SK-N-SH (cell line): ENCODE data around the gene POU6F1. TPM values are rescaled to one million over a fixed set of nuclear protein-coding genes. Genes with fewer than 3 reads are reported as not detected.

Source experiments
- CTCF ChIA-PET: fragments of 300-600, 350-600 bp; formaldehyde crosslinking; extraction: SDS; loops from one replicate; lab custom pipeline; 2021; lab: Yijun Ruan, JAX
- POLR2A ChIA-PET: fragments of 350-600 bp; sonication (Branson Sonifier 250); formaldehyde crosslinking; extraction: SDS; loops from one replicate; lab custom pipeline; 2020; ENCODE audit warnings: antibody characterized with exemption, inconsistent platforms; lab: Yijun Ruan, JAX
- DNase-seq: peaks from one replicate; pipeline ENCODE4 v3.0.0; 2012
- H2AFZ ChIP-seq: fragments of 200-600 bp; sonication (generic); 2 replicates; pipeline ENCODE4 v1.8.1; 2016; ENCODE audit warnings: antibody characterized with exemption, mild to moderate bottlenecking, low read depth
- H3F3A ChIP-seq: fragments of 200-600 bp; sonication (generic); replicated peaks from 2 replicates; pipeline ENCODE3; 2016; ENCODE audit warnings: antibody characterized with exemption, mild to moderate bottlenecking; ENCODE audit not compliant: insufficient read depth
- H3K27ac ChIP-seq, 2 experiments: fragments of 200-500 bp in 1 of 2; fragments of 200-600 bp in 1 of 2; sonication (Bioruptor generic) in 1 of 2; sonication (generic), shearing (Covaris generic) in 1 of 2; 2 replicates each; pipeline versions ENCODE4 v1.5.1 to v1.6.1; 2014 to 2016; ENCODE audit warnings: low read depth in 2 of 2, inconsistent platforms in 1 of 2, low read length in 1 of 2, mild to moderate bottlenecking in 1 of 2, mixed read lengths in 1 of 2
- H3K27me3 ChIP-seq: fragments of 200-600 bp; sonication (generic), shearing (Covaris generic); 2 replicates; pipeline ENCODE4 v1.6.1; 2016; ENCODE audit warnings: mixed run types; ENCODE audit not compliant: insufficient read depth
- H3K36me3 ChIP-seq, 2 experiments: fragments of 200-500 bp in 1 of 2; fragments of 200-600 bp in 1 of 2; sonication (Bioruptor generic) in 1 of 2; sonication (generic) in 1 of 2; replicated peaks in 1 of 2; 2 replicates each; pipeline versions ENCODE3 to v1.5.1; 2014 to 2016; ENCODE audit warnings: low read length in 1 of 2, mild to moderate bottlenecking in 1 of 2; ENCODE audit not compliant: insufficient read depth in 2 of 2, control insufficient read depth in 1 of 2
- H3K4me1 ChIP-seq, 2 experiments: fragments of 200-500 bp in 1 of 2; fragments of 200-600 bp in 1 of 2; sonication (Bioruptor generic) in 1 of 2; sonication (generic), shearing (Covaris generic) in 1 of 2; 2 replicates each; pipeline versions ENCODE4 v1.5.1 to v1.6.1; 2014 to 2016; ENCODE audit warnings: low read depth in 1 of 2, low read length in 1 of 2, mixed run types in 1 of 2; ENCODE audit not compliant: insufficient read depth in 2 of 2, control insufficient read depth in 1 of 2
- H3K4me2 ChIP-seq: fragments of 200-600 bp; sonication (generic), shearing (Covaris generic); 2 replicates; pipeline ENCODE4 v1.6.1; 2017; ENCODE audit warnings: mixed run types
- H3K4me3 ChIP-seq, 2 experiments: fragments of 200-500 bp in 1 of 2; fragments of 200-600 bp in 1 of 2; sonication (Bioruptor generic) in 1 of 2; sonication (generic), shearing (Covaris generic) in 1 of 2; 2 replicates each; pipeline versions ENCODE4 v1.5.1 to v1.8.1; 2014 to 2016; ENCODE audit warnings: low read depth in 2 of 2, inconsistent platforms in 1 of 2, low read length in 1 of 2, mild to moderate bottlenecking in 1 of 2, mixed read lengths in 1 of 2, moderate library complexity in 1 of 2
- H3K79me2 ChIP-seq: fragments of 200-600 bp; sonication (generic); 2 replicates; pipeline ENCODE4 v1.8.1; 2017; ENCODE audit warnings: mild to moderate bottlenecking; ENCODE audit not compliant: insufficient read depth
- H3K9ac ChIP-seq: fragments of 200-600 bp; sonication (generic); 2 replicates; pipeline ENCODE4 v1.6.1; 2017; ENCODE audit warnings: mixed run types
- H3K9me2 ChIP-seq: fragments of 200-600 bp; sonication (generic); 2 replicates; pipeline ENCODE4 v1.6.1; 2017; ENCODE audit warnings: mixed run types
- H3K9me3 ChIP-seq: fragments of 200-600 bp; sonication (generic); 2 replicates; pipeline ENCODE4 v1.6.1; 2017; ENCODE audit warnings: mixed run types, mild to moderate bottlenecking, moderate library complexity
- H4K20me1 ChIP-seq: fragments of 200-600 bp; sonication (generic); 2 replicates; pipeline ENCODE4 v1.6.1; 2017; ENCODE audit warnings: mild to moderate bottlenecking, mixed run types; ENCODE audit not compliant: insufficient read depth
- CHD2 ChIP-seq: fragments of 150-350 bp; IDR thresholded peaks from 2 replicates; pipeline ENCODE4 v1.6.1; 2018; ENCODE audit warnings: low read length; ENCODE audit not compliant: partially characterized antibody
- CTCF ChIP-seq: fragments of 200-600 bp; sonication (generic); IDR thresholded peaks from 2 replicates; pipeline ENCODE4 v1.6.1; 2017; ENCODE audit warnings: antibody characterized with exemption, mild to moderate bottlenecking, moderate library complexity
- EP300 ChIP-seq, 2 experiments: IDR thresholded peaks; 2 replicates each; pipeline versions ENCODE4 v1.4.0 to v1.6.1; 2012; ENCODE audit warnings: borderline replicate concordance in 1 of 2, low read depth in 1 of 2, low read length in 1 of 2
- FOSL2 ChIP-seq: IDR thresholded peaks from 2 replicates; pipeline ENCODE4 v1.4.0; 2012; ENCODE audit warnings: low read depth, mild to moderate bottlenecking, moderate library complexity, borderline replicate concordance
- FOXJ3 ChIP-seq: sonication (generic); formaldehyde crosslinking; IDR thresholded peaks from 2 replicates; pipeline ENCODE4 v1.5.1; 2020; ENCODE audit warnings: mild to moderate bottlenecking, missing genetic modification reagents
- GABPA ChIP-seq: IDR thresholded peaks from 2 replicates; pipeline ENCODE4 v1.4.0; 2012; ENCODE audit warnings: low read depth, mild to moderate bottlenecking
- GATA2 ChIP-seq: sonication (generic); formaldehyde crosslinking; IDR thresholded peaks from 2 replicates; pipeline ENCODE4 v1.5.0; 2020; ENCODE audit warnings: mild to moderate bottlenecking, missing genetic modification reagents
- IRF3 ChIP-seq: fragments of 150-350 bp; IDR thresholded peaks from 2 replicates; pipeline ENCODE4 v1.6.1; 2016; ENCODE audit warnings: mild to moderate bottlenecking, low read depth, low read length
- JUND ChIP-seq: IDR thresholded peaks from 2 replicates; pipeline ENCODE4 v1.4.0; 2012
- NRF1 ChIP-seq: IDR thresholded peaks from 2 replicates; pipeline ENCODE4 v1.6.1; 2012; ENCODE audit warnings: low read depth, mild to moderate bottlenecking, low read length
- RAD21 ChIP-seq: IDR thresholded peaks from 2 replicates; pipeline ENCODE4 v1.6.1; 2012; ENCODE audit warnings: mild to moderate bottlenecking, low read length
- RCOR1 ChIP-seq: fragments of 150-350 bp; IDR thresholded peaks from 2 replicates; pipeline ENCODE4 v1.6.1; 2017; ENCODE audit warnings: antibody characterized with exemption, low read length
- RFX5 ChIP-seq: IDR thresholded peaks from 2 replicates; pipeline ENCODE4 v1.6.1; 2012; ENCODE audit warnings: mild to moderate bottlenecking, improper control_type of control experiment, low read length
- SIN3A ChIP-seq: IDR thresholded peaks from 2 replicates; pipeline ENCODE4 v1.6.1; 2012; ENCODE audit warnings: low read depth, mild to moderate bottlenecking, low read length, moderate library complexity, borderline replicate concordance
- TCF12 ChIP-seq: IDR thresholded peaks from 2 replicates; pipeline ENCODE4 v1.4.0; 2012
- USF2 ChIP-seq: fragments of 150-350 bp; IDR thresholded peaks from 2 replicates; pipeline ENCODE4 v1.6.1; 2017; ENCODE audit warnings: antibody characterized with exemption, low read length, low read depth, borderline replicate concordance
- YY1 ChIP-seq: IDR thresholded peaks from 2 replicates; pipeline ENCODE4 v1.4.0; 2012; ENCODE audit warnings: low read depth, mild to moderate bottlenecking
- WGBS: methylation state at CpG from one replicate; pipeline ENCODE4 v1.1.6; 2017; ENCODE audit warnings: low lambda C conversion rate; 5-methylcytosine and 5-hydroxymethylcytosine counted together
- polyA plus RNA-seq, 3 experiments: library from polyadenylated mRNA; depleted of rRNA; stranded (reverse); fragments of >200 nt; gene quantifications; 2 replicates each; pipeline ENCODE4 v1.2.3, GENCODE V29; 2012
- TF ChIP-seq, protein P1 (sequence below): IDR thresholded peaks from 2 replicates; pipeline ENCODE4 v1.4.0; 2012; ENCODE audit warnings: low read depth, borderline replicate concordance

The POU6F1 gene
- polyA plus RNA-seq, 1 of the 3 experiments (the other 2 are of a cell fraction) = 1.9 TPM

DNA sequence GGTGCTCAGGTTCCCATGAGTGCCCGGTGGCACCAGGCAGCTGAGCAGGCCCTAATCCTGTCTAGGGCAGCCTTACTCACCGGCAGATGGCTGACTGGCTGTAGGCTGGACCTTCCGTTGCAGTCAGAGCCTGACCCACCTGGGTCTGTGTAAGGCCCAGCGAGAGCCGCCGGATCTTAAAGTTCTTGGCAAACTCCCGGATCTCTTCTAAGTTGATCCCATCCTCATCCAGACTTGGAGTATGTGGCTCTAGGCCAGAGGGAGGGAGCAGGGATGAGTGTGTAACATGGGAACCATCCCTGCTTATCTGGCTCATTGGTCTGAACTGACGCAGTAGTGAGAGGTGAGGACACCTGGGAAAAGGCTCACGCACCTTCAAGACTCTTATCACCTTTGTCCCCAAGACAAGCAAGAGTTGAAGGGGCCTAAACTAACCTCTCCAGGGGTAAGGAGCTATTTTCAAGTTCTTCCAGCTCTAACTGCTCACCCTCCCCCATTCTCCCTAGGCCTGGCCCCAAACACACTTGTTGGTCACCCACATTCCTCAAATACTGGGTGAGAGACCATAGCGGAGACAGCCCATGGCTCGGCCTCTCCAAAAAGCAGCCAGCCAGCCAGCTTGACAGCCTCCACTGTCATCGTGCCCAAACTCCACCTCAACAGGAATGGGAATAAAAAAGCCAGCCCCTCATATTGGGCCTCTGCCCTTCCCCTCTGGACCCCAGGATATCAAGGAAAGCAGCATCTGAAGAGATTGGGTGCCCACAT is 26.2 kb downstream of the POU6F1 start:
- no peaks in the 10 kb centered on the region for H3F3A ChIP-seq
- H4K20me1 ChIP-seq = no peaks in the 10 kb centered on the region
- no peaks in the 10 kb centered on the region for H3K27me3 ChIP-seq
- no peak overlapping the region for H3K9ac ChIP-seq
- no peak for DNase-seq
- H3K4me3 ChIP-seq = no peak overlapping the region
- H2AFZ ChIP-seq = no peak overlapping the region
- no peak overlapping the region for H3K4me2 ChIP-seq
- WGBS = 90% methylated on average over 4 of the region's 12 CpGs
- no peaks in the 10 kb centered on the region for H3K9me2 ChIP-seq
- no peaks in the 10 kb centered on the region for H3K79me2 ChIP-seq
- H3K36me3 ChIP-seq = no peaks in the 10 kb centered on the region
- no peaks in the 10 kb centered on the region for H3K9me3 ChIP-seq
- CTCF ChIA-PET = no interaction called here
- H3K27ac ChIP-seq = no peak overlapping the region
- TF ChIP-seq IRF3 = no peak
- TF ChIP-seq JUND = no peak
- no peak for TF ChIP-seq FOSL2
- TF ChIP-seq RFX5 = no peak
- TF ChIP-seq EP300 (IDR thresholded peaks at IDR 0.05; ENCODE audit: borderline replicate concordance in 1 of 2, low read depth in 1 of 2, low read length in 1 of 2) = no peak
- TF ChIP-seq FOXJ3 = no peak
- TF ChIP-seq TCF12 = no peak
- TF ChIP-seq, protein P1, sequence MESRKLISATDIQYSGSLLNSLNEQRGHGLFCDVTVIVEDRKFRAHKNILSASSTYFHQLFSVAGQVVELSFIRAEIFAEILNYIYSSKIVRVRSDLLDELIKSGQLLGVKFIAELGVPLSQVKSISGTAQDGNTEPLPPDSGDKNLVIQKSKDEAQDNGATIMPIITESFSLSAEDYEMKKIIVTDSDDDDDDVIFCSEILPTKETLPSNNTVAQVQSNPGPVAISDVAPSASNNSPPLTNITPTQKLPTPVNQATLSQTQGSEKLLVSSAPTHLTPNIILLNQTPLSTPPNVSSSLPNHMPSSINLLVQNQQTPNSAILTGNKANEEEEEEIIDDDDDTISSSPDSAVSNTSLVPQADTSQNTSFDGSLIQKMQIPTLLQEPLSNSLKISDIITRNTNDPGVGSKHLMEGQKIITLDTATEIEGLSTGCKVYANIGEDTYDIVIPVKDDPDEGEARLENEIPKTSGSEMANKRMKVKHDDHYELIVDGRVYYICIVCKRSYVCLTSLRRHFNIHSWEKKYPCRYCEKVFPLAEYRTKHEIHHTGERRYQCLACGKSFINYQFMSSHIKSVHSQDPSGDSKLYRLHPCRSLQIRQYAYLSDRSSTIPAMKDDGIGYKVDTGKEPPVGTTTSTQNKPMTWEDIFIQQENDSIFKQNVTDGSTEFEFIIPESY = no peak
- no peak for TF ChIP-seq RCOR1
- TF ChIP-seq GATA2 (CRISPR knock-in tag) = no peak
- TF ChIP-seq RAD21 = no peak
- TF ChIP-seq, all 33 proteins: peak for 0
- POLR2A ChIA-PET = no interaction called here
- no peaks in the 10 kb centered on the region for H3K4me1 ChIP-seq

DNA sequence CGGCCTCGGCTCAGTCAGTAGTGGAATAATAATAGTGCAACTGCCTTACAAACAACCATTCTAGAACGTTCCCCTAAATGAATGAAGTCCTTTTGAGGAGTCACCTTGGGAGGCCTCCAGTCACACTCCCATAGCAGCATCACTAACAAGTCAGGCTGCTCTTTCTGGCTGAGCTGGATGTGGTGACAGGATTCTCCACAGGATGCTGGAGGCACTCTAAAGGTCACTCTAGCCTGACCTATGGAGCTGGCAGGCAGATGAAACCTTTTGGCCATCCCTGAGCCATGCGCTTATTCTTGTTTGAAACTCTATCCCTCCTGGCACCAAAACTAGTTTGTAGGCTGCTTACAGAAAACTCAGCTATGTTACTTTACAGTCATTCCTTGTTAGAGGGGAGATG is 27.0 kb downstream of the POU6F1 start:
- no peak for DNase-seq
- POLR2A ChIA-PET = no interaction called here
- H3K36me3 ChIP-seq = no peaks in the 10 kb centered on the region
- no peak overlapping the region for H3K4me2 ChIP-seq
- H3K4me1 ChIP-seq = no peaks in the 10 kb centered on the region
- TF ChIP-seq YY1 = no peak
- no peak for TF ChIP-seq IRF3
- no peak for TF ChIP-seq CHD2
- no peak for TF ChIP-seq CTCF
- TF ChIP-seq SIN3A = no peak
- no peak for TF ChIP-seq GABPA
- no peak for TF ChIP-seq EP300 (IDR thresholded peaks at IDR 0.05; ENCODE audit: borderline replicate concordance in 1 of 2, low read depth in 1 of 2, low read length in 1 of 2)
- no peak for TF ChIP-seq RCOR1
- TF ChIP-seq NRF1 = no peak
- TF ChIP-seq USF2 = no peak
- H3F3A ChIP-seq = no peaks in the 10 kb centered on the region
- H3K9me2 ChIP-seq = no peaks in the 10 kb centered on the region
- H3K9me3 ChIP-seq = no peaks in the 10 kb centered on the region
- no peak overlapping the region for H3K9ac ChIP-seq
- H4K20me1 ChIP-seq = no peaks in the 10 kb centered on the region
- H3K79me2 ChIP-seq = no peaks in the 10 kb centered on the region
- H3K4me3 ChIP-seq = no peak overlapping the region
- no peak overlapping the region for H3K27ac ChIP-seq
- no peak overlapping the region for H2AFZ ChIP-seq
- 77% methylated on average over 3 of the region's 4 CpGs for WGBS
- CTCF ChIA-PET = no interaction called here
- H3K27me3 ChIP-seq = no peaks in the 10 kb centered on the region
